CD4-positive, alpha-beta T cell treated with Interleukin-17A for 1 hour (primary cell): ENCODE results near the gene SULT4A1.
"Not testable (repeated sequence)": the region's sequence is repeated elsewhere in the genome, so short reads cannot be mapped to it uniquely, and the experiment has no call there.

Experiments
- DNase-seq: peaks from one replicate; pipeline ENCODE4 v3.0.0-alpha.2; 2020

SULT4A1 gene

DNA sequence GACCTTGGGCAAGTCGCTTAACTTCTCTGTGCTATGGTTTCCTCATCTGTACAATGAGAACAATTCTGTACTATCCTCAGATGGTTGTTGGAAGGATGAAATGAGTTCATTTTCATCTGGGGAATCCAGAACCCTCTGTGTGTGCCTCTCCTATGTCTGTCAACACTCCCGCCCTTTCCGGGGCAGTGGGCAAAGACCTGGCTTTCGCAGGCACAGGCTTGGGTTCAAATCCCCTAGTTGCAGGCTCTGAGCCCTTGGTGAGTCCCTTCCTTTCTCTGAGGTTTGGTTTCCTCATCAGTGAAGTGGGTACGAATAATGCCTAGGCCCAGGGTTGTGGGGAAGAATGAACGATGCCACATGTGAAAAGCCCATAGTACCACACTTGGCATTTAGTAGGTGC lies 23.5 kb upstream of the SULT4A1 start:
- no peak for DNase-seq

DNA sequence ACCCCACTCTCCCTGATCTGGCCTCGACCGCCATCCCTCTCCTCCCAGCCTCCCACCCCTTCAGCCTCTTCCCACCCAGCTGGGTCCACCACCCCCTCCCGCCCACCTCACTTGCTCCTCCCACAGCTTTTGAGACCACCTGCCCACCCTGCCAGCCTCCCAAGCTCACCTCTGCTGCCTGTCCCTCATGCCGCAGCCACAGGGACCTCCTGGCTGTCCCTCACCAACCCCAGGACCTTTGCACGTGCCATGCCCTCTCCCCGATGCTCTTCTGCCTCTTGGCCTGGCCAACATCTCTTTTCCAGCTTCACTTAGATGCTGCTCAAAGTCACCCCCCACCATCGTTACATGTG lies 23.0 kb upstream of the SULT4A1 start:
- no peak for DNase-seq

DNA sequence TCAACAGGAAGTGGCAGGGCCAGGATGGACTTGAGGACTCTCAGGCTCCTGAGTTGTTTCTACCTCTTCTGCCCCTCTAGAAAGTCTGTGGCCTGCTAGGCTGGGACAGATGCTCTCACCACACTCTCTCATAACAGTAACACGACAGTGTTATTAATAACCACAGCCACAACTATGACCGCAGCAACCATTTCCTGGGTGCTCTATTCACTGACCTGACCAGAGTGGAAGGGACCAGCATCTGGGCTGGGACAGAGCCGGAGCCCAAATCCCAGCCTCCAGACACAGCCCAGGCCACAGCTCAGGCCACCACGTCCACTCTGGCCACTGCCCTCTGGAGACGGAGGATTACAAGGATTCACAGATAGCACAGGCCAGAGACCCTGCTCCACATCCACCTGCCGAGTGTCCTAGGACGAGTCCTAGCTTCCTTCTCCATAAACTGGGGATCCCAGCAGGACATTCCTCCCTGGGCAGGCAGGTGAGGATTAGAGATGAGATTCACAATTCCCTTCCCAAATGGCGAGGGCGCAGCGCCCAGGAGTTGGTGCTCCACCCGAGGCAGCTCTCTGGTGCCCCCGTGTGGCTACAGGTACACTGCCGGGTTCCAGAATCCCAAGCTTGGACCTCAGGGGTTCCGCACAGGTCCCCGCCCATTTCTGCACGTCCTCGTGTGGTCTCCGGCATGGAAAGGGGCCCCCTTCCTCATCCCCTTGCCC lies 22.4 kb upstream of the SULT4A1 start:
- DNase-seq = peak; percentile 32

GRCh38 chr22:43883719-43884415 lies 21.6 kb upstream of the SULT4A1 start:
- DNase-seq = no peak

DNA sequence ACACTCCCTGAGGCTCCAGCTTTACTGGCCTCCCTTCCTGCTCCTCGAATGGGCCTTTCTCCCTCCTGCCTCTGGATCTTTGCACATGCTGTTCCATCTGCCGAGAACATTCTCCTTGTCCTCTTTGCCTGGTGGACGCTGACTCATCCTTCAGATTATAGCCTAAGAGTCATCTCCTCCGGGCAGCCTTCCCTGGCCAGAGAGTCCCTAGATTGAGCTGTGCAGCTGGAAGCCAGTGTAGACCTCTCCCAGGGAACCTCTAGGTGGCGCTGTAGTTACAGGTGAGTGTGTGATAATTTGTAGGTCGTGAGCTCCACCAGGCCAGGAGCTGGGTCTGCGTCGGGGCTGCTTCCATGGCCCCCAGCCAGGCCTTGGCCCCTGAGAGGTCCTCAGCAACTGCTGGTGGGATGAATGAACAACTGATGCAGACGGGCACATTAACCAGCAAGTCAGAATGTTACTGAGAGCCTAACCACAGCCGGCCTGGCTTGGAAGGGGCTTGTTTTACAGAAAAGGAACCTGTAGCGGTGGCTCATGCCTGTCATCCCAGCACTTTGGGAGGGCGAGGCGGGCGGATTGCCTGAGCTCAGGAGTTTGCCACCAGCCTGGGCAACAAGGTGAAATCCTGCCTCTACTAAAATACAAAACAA lies 20.8 kb upstream of the SULT4A1 start:
- DNase-seq = peak; percentile 52

- no peak for DNase-seq
These were observed 19.9 kb upstream of the SULT4A1 start for GRCh38 chr22:43882122-43882767.

DNA sequence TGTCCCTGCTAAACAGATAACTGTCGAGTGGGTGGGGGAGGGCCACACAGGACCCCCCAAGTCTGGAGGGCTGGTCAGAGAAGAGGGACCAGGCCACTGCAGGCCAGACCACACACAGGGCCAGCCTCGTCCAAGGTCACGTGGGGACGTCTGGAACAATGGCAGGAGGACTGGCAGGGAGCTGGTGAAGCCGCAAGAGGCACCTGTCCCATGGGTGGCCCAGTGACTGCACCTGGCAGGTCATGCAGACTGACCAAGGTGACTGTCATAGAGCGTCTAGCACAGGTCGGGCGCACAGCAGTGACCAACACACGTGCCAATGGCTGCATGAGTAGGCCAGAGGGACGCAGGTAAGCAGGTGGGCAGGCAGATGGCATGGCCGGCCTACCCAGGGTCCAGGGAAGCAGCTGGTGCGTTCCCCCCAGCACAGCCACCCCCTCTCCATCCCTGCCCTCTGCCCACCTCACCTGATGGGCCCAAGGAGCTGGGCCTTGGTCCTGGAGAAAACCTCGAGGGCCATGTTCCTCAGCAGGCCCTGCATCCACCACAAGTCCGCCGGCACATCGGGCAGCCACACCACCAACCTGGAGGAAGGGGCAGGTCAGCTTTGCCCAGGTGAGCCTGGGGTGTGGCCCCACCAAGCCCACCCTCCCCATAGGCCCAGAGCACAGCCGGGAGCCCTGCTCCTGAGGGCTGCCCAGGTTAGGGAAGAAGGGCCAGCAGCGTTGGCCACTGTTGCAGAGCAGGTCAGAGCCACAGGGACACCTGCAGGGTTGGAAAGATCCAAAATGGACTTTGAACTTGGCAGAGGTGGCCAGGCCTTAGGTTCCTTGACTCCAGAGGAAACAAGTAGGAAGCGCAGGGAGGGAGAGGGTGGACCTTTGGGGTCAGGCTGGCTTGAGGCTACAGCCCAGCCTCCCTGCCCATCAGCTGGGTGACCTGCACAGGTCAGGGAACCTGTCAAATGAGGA lies 19.1 kb upstream of the SULT4A1 start:
- DNase-seq = no peak

DNA sequence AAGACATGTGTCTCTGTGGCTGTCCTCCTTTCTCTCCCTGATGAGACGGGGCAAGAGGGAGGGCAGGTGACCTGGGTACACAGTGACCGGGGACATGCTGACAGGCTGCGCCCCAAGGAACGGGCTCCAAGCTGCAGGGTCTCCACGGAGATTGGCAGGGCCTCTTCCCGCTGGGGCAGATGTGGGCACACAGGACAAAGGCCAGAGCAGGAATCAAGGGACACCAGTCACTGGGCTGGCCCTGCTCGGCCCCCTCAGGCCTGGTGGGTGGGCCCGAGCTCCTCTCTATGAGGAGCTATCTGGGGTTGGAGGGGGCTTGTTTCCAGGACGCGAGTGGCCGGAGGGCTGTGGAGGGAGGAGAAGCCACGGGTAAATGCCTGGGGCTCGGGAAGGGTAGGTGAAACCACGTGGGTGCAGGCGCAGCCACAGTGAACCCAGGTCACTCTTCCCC lies 18.3 kb upstream of the SULT4A1 start:
- no peak for DNase-seq

DNA sequence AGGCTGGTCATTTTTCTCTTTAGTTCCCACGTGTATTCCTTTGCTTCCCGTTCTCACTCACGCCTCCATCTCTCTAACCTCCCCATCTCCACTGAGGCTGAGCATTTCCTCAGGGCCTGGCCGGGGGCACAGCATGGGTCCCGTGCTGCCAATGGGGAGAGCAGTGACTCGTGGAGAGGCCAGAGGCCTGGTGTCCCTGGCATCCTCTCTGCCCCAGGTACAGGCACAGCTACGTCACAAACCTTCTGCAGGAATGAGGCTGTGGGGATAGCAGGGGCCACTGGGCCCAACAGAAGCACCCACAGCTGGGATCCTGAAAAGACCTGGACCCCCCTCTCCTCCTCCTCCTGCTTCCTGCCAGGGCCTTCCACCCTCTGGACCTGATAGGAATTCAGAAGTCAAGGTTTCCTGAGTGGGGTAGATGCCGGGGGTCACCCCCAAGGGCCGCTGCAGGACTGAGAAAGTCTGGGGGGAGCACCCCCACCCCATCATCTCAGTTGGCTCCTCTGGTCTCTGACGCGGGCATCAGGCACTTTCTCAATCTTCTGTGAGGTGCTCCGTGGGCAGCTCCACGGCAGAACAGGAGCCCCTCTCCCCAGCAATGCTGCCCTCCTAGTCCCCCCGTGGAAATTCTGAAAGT lies 17.7 kb upstream of the SULT4A1 start:
- no peak for DNase-seq

DNA sequence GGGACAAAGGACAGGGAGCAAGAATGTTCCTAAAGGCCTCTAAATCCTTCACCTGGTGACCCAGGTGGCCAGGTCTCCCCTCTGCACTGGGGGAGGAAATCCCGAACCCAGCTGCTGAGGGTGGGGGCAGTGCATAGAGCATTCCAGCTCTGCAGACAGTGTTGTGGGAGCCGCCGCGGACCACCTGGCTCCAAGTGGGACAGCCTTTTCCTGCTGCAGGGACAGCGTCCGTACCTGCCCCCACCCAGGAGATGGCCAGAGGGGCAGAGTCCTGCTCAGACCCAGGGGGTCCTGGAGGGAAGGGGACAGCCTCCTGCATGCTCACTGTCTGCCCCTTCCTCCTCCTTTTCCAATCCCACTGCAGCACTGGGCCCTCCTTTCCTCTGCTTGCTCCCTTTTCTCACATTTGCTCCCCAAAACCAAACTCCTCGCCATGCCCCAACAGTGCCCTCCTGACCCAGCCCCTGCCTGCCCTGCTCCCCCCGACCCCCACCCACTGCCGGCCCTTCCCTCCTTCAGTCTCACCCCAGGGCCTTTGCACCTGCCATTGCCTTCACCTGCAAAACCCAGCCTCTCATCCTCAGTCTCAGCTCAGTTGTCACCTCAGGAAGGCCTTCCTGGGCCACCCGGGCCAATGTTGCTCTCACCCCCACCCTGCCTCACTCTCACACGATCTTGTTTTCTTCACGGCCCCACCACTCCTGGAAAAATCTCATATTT lies 16.7 kb upstream of the SULT4A1 start:
- DNase-seq = no peak

DNA sequence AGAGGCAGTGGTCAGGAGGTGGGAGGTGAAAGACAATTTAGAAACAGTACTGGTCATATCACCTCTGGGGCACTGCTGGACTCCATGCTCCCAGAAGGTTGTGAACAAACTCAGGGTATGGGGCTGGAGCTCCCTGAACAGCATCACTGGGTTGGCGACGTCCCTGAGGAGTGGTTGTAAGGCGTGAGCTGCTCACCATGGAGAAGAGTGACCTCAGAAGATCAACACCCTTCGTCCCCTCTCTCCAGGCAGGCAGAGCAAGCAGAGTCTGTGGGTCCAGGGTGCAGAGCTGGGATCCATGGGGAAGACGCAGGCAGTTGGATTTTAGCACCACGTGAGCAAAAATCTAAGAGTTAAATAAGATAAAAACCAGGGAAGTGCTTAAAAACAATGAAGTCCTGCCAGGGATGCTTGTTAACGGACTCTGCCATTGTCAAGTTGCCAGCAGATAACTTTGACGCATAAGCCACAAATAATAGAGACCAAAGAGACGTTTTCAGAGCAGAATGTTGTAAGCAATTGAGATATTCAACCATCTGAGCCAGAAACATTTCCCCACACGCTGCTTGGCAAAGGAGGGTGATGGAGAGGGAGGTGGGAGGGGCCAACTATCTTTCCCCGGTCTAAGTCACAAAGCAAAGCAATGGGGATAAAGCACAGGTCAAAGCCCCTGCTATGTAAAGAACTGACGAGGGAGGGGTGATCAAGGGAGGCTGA lies 15.9 kb upstream of the SULT4A1 start:
- no peak for DNase-seq

DNA sequence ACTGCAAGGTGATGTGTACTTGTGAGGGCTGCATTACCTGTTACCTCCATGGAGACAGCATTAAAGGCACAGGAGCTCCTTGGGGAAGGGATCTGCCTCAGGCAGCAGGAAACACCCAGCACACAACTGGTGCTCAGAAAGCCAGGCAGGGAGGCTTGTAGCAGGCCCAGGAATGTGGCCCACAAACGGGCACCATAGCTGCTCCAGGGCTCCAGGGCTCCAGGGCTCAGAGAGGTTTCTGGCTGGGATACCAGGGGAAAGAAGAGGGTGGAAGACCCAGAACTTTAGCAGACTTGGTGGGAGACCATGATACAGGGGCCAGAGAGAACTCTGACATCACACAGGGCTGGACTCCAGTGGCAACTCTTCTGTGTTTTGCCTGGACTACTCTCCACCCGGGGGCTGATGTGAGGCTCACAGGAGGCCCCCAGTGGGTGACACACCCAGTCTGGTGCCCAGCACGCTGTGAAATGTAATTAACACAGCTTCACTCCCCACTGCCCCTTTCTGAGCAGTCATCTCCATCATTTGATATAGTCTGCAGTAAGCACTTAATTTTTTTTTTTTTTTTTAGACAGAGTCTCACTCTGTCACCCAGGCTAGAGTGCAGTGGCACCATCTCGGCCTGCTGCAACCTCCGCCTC lies 14.7 kb upstream of the SULT4A1 start:
- no peak for DNase-seq

GRCh38 chr22:43869799-43870198 lies 7.5 kb upstream of the SULT4A1 start:
- no peak for DNase-seq

- DNase-seq = not testable (repeated sequence)
These were observed 6.7 kb upstream of the SULT4A1 start for GRCh38 chr22:43869001-43869400.

DNA sequence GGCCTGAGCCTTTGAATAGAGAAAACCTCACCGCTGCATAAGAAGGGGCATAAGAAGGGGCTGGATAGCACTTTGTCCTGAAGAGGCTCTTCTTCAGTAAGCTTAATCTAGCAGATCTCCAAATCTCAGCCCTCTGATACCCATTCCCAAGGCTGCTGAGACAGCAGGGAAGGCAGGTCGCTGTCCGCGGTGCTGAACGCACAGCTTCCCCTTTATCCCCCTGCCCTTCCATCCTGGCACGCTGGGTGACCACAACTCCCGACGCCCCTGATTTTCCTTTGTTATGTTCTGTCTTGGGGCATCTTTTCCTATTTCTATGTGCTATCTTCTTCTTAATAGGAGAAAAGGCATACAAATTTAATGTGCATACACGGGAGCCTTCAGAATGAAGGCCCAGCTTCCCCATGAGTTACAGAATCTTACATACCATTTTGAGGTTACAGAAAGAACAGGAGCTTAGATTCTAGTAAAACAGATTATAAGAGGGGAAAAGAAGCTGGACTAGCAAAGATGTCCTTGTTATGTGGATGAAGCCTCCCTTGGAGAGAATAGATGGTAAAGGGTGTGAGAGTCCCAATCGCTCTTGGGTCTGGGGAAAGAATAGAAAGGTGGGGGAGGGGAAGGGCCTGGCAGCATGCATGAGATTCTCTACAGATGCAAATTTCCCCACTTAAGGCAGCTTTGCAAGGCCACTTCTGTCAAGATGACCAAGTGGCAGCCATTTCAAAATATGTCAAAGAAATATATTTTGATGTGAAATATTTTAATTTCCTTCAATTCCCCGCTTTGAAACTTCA lies 5.7 kb upstream of the SULT4A1 start:
- DNase-seq = peak; percentile 4

DNA sequence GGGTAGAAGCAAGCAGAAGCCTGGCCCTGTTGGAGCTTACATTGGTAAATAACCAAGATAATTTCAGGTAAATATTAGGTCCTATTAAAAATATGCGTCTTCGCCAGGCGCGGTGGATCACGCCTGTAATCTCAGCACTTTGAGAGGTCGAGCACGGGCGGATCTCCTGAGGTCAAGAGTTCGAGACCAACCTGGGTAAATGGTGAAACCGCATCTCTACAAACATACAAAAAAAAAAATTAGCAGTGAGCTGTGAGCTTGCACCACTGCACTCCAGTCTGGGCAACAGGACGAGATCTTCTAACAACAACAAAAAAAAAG lies 529 bp upstream of the SULT4A1 start:
- no peak for DNase-seq

DNA sequence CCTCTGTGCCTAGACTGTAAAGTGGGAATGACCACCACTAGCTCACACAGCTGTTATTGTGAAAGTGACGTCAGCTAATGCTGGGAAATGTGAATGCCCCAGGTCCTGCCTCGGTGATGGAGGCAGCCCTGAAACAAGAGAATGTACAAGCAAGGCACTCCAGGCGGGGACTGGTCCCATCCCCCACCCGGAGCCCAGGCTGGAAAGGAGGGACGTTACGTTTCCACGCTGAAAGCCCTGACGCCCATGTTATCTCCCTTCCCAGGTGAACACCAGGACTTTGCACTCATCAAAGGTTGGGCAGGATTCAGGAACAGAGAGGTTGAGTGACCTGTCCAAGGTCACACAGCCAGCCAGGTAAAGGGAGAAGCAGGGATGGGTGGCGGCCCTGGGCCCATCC lies 784 bp downstream of the SULT4A1 start:
- DNase-seq = no peak

DNA sequence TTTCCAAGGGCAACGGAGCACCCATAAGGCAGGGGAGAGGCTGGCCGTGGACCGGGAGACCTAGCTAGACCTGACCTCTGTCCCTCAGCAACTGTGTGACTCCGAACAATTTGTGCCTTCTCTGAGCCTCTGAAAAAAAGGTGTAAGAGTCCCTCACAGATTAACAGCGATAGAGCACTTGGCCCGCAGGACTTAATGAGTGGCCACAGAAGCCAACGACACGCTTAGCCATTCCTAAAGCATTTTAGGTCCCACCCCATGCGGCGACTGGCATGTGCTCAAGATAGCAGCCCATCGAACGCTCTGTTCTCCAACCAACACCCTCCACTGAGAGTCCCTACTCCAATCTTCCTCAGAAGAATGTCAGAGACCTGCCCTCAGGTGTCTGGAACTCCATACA lies 1.5 kb downstream of the SULT4A1 start:
- no peak for DNase-seq

DNA sequence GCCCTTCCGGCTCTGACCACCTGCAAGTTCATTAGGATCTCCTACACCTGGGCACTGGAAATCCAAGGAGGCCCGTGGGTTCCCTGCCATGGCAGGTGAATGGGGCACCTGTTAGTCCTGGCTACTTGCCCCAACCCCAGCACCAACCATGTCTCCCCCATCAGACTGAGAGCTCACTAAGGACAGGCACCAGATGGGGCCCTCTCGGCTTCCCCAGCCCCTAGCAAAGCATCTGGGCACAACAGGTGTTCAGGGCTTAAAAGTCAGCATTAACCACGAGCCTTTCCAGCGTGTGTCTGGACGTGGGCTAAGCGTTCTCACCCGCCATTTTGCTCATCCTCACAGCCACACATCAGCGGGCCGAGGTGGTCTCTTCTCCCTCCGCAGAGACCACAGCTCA lies 2.2 kb downstream of the SULT4A1 start:
- DNase-seq = no peak
